Neuronal stem cell (in vitro differentiated cells): Measurements from ENCODE around the gene GJB4.
A peak's percentile ranks its signal among the peaks of the same experiment; 100 is the strongest.

Experiments
- DNase-seq: peaks from one replicate; pipeline ENCODE4 v3.0.0-alpha.2; 2013; ENCODE audit warnings: low spot score
- H2AFZ ChIP-seq: one replicate; pipeline ENCODE4 v1.6.1; 2013; ENCODE audit warnings: mild to moderate bottlenecking, low read length, inconsistent platforms
- H2AK5ac ChIP-seq: 2 replicates; pipeline ENCODE4 v1.6.1; 2013; ENCODE audit warnings: low read depth, mild to moderate bottlenecking, inconsistent platforms, low read length, moderate library complexity, mixed read lengths
- H2BK120ac ChIP-seq: 2 replicates; pipeline ENCODE4 v1.6.1; 2013; ENCODE audit warnings: low read depth, mild to moderate bottlenecking, inconsistent platforms, low read length, moderate library complexity, mixed read lengths
- H2BK12ac ChIP-seq: one replicate; pipeline ENCODE4 v1.6.1; 2013; ENCODE audit warnings: low read length, inconsistent platforms
- H2BK15ac ChIP-seq: 2 replicates; pipeline ENCODE4 v1.6.1; 2013; ENCODE audit warnings: mild to moderate bottlenecking, low read length, inconsistent platforms, mixed read lengths
- H2BK5ac ChIP-seq: one replicate; pipeline ENCODE4 v1.6.1; 2013; ENCODE audit warnings: inconsistent platforms, mild to moderate bottlenecking, low read length, moderate library complexity
- H3K14ac ChIP-seq: one replicate; pipeline ENCODE4 v1.6.1; 2013; ENCODE audit warnings: low read length, inconsistent platforms
- H3K18ac ChIP-seq: 2 replicates; pipeline ENCODE4 v1.6.1; 2013; ENCODE audit warnings: low read length, inconsistent platforms
- H3K23ac ChIP-seq: 2 replicates; pipeline ENCODE4 v1.6.1; 2013; ENCODE audit warnings: low read depth, mild to moderate bottlenecking, mixed read lengths, low read length, inconsistent platforms; ENCODE audit not compliant: poor library complexity
- H3K27ac ChIP-seq: replicated peaks from 3 replicates; pipeline ENCODE4 v1.5.1; 2013; ENCODE audit warnings: low read length, inconsistent platforms
- H3K27me3 ChIP-seq, 3 experiments: 2 replicates each; pipeline ENCODE4 v1.6.1; 2013; ENCODE audit warnings: low read length in 3 of 3, mild to moderate bottlenecking in 2 of 3, inconsistent platforms in 1 of 3, low read depth in 1 of 3, mixed read lengths in 1 of 3, moderate library complexity in 1 of 3; ENCODE audit not compliant: control insufficient read depth in 3 of 3, insufficient read depth in 3 of 3
- H3K36me3 ChIP-seq, 2 donors: replicated peaks in 1 of 2; 2 replicates each; pipeline ENCODE4 v1.6.1; 2013; ENCODE audit warnings: low read length in 2 of 2; ENCODE audit not compliant: control insufficient read depth in 2 of 2, insufficient read depth in 2 of 2
- H3K4ac ChIP-seq: 2 replicates; pipeline ENCODE4 v1.6.1; 2013; ENCODE audit warnings: inconsistent platforms, mild to moderate bottlenecking, low read length, moderate library complexity
- H3K4me1 ChIP-seq, 2 donors: 1 replicate in 1 of 2; 2 replicates in 1 of 2; pipeline ENCODE4 v1.6.1; 2013; ENCODE audit warnings: low read length in 2 of 2, low read depth in 1 of 2; ENCODE audit not compliant: control insufficient read depth in 2 of 2, insufficient read depth in 1 of 2
- H3K4me2 ChIP-seq: one replicate; pipeline ENCODE4 v1.6.1; 2013; ENCODE audit warnings: mild to moderate bottlenecking, low read length, inconsistent platforms; ENCODE audit not compliant: insufficient read depth, poor library complexity, severe bottlenecking
- H3K4me3 ChIP-seq, 2 donors: 2 replicates each; pipeline ENCODE4 v1.5.1; 2013; ENCODE audit warnings: low read length in 2 of 2, mild to moderate bottlenecking in 2 of 2, inconsistent platforms in 1 of 2, moderate library complexity in 1 of 2
- H3K79me1 ChIP-seq: one replicate; pipeline ENCODE4 v1.6.1; 2013; ENCODE audit warnings: low read depth, mild to moderate bottlenecking, inconsistent platforms, low read length, moderate library complexity
- H3K9ac ChIP-seq: one replicate; pipeline ENCODE4 v1.6.1; 2013; ENCODE audit warnings: mild to moderate bottlenecking, low read depth, low read length, inconsistent platforms; ENCODE audit not compliant: poor library complexity
- H3K9me3 ChIP-seq, 2 donors: replicated peaks in 1 of 2; 2 replicates each; pipeline versions ENCODE3 to v1.6.1; 2013; ENCODE audit warnings: low read length in 2 of 2, mild to moderate bottlenecking in 2 of 2, inconsistent platforms in 1 of 2, low read depth in 1 of 2, mixed read lengths in 1 of 2, moderate library complexity in 1 of 2; ENCODE audit not compliant: control insufficient read depth in 2 of 2, insufficient read depth in 1 of 2
- H4K8ac ChIP-seq: one replicate; pipeline ENCODE4 v1.6.1; 2013; ENCODE audit warnings: low read depth, mild to moderate bottlenecking, inconsistent platforms, low read length, moderate library complexity
- H4K91ac ChIP-seq: one replicate; pipeline ENCODE4 v1.6.1; 2013; ENCODE audit warnings: low read length, low read depth, mild to moderate bottlenecking, inconsistent platforms; ENCODE audit not compliant: poor library complexity
- WGBS, 2 donors: extraction: QIAGEN DNeasy Blood & Tissue Kit; methylation state at CpG; one replicate each; pipeline ENCODE4 v1.1.7; 2013; ENCODE audit warnings: missing lambda C conversion rate in 2 of 2, mixed read lengths in 1 of 2; ENCODE audit not compliant: insufficient read length in 2 of 2, insufficient replicate concordance in 1 of 2; ENCODE audit errors: extremely low coverage in 2 of 2; 5-methylcytosine and 5-hydroxymethylcytosine counted together

The GJB4 gene

GRCh38 chr1:34762474-34763141 is 3.1 kb downstream of the GJB4 start:
- Histone ChIP-seq H3K4ac (no peak overlapping the region), H4K8ac (no peak overlapping the region), H3K79me1 (no peaks in the 10 kb centered on the region), H2BK120ac (no peak overlapping the region), H2BK12ac (no peak overlapping the region), H2BK15ac (no peak overlapping the region), H3K9me3 (no peaks in the 10 kb centered on the region), H3K4me3 (no peak overlapping the region), H3K36me3 (no peaks in the 10 kb centered on the region), H2BK5ac (no peak overlapping the region), H2AK5ac (no peak overlapping the region), H2AFZ (no peak overlapping the region), H3K4me2 (no peak overlapping the region), H3K18ac (peak overlapping the region; percentile 2), H4K91ac (no peak overlapping the region), H3K9ac (no peak overlapping the region), H3K23ac (no peak overlapping the region), H3K27ac (no peak overlapping the region), H3K4me1 (peaks cover 0 to 2% of the 10 kb centered on the region in 2 donors), H3K27me3 (peaks cover 0 to 13% (median 0%) of the 10 kb centered on the region in 3 experiments), H3K14ac (peak overlapping the region; percentile 76)
- WGBS, 2 donors: no CpG with 5 or more reads among the region's 7 CpGs
- no peak for DNase-seq

GRCh38 chr1:34763142-34763781 is 3.7 kb downstream of the GJB4 start:
- Histone ChIP-seq H3K18ac (no peak overlapping the region), H2BK12ac (no peak overlapping the region), H2BK15ac (no peak overlapping the region), H3K27me3 (peaks cover 0 to 15% (median 0%) of the 10 kb centered on the region in 3 experiments), H3K4me3 (peak overlapping the region in 1 of 2 donors; percentile 9), H3K14ac (peak overlapping the region; percentile 76), H2BK5ac (no peak overlapping the region), H3K9ac (no peak overlapping the region), H4K8ac (no peak overlapping the region), H2AFZ (no peak overlapping the region), H4K91ac (no peak overlapping the region), H3K27ac (no peak overlapping the region), H3K23ac (no peak overlapping the region), H2BK120ac (no peak overlapping the region), H3K4me2 (no peak overlapping the region), H3K9me3 (no peaks in the 10 kb centered on the region), H3K36me3 (no peaks in the 10 kb centered on the region), H3K4me1 (peaks cover 0 to 2% of the 10 kb centered on the region in 2 donors), H3K4ac (no peak overlapping the region), H3K79me1 (no peaks in the 10 kb centered on the region), H2AK5ac (no peak overlapping the region)
- DNase-seq: no peak
- WGBS, 2 donors: no CpG with 5 or more reads among the region's 8 CpGs

- H2BK12ac ChIP-seq: no peak overlapping the region
- no peak overlapping the region for H2BK15ac ChIP-seq
- no peak overlapping the region for H2AFZ ChIP-seq
- H3K9ac ChIP-seq: no peak overlapping the region
- no peak overlapping the region for H3K4ac ChIP-seq
- no peak overlapping the region for H2AK5ac ChIP-seq
- no peak overlapping the region for H3K4me2 ChIP-seq
- H4K91ac ChIP-seq: no peak overlapping the region
- H3K14ac ChIP-seq: no peak overlapping the region
- no peaks in the 10 kb centered on the region for H3K4me1 ChIP-seq
- no peak overlapping the region for H4K8ac ChIP-seq
- H3K9me3 ChIP-seq: no peaks in the 10 kb centered on the region
- no peaks in the 10 kb centered on the region for H3K79me1 ChIP-seq
- H3K23ac ChIP-seq: no peak overlapping the region
- no peaks in the 10 kb centered on the region for H3K36me3 ChIP-seq
- no peak overlapping the region for H3K4me3 ChIP-seq
- no peak overlapping the region for H2BK5ac ChIP-seq
- no peak overlapping the region for H3K27ac ChIP-seq
- no peak overlapping the region for H3K18ac ChIP-seq
- H3K27me3 ChIP-seq: peaks cover 0 to 13% (median 2%) of the 10 kb centered on the region in 3 experiments
- no CpG with 5 or more reads among the region's 3 CpGs for WGBS, 2 donors
- no peak overlapping the region for H2BK120ac ChIP-seq
- DNase-seq: no peak
These were observed 9.3 kb downstream of the GJB4 start for GRCh38 chr1:34768856-34769255.

- Histone ChIP-seq H3K4me3 (no peak overlapping the region), H3K36me3 (no peaks in the 10 kb centered on the region), H2AFZ (no peak overlapping the region), H3K9me3 (no peaks in the 10 kb centered on the region), H3K18ac (no peak overlapping the region), H3K4ac (no peak overlapping the region), H4K91ac (no peak overlapping the region), H2BK15ac (no peak overlapping the region), H3K27ac (no peak overlapping the region), H3K4me2 (no peak overlapping the region), H3K27me3 (peaks cover 0 to 26% (median 2%) of the 10 kb centered on the region in 3 experiments), H2BK12ac (no peak overlapping the region), H3K79me1 (no peaks in the 10 kb centered on the region), H3K4me1 (no peaks in the 10 kb centered on the region), H3K14ac (no peak overlapping the region), H3K23ac (no peak overlapping the region), H4K8ac (no peak overlapping the region), H2AK5ac (no peak overlapping the region), H2BK5ac (no peak overlapping the region), H2BK120ac (no peak overlapping the region), H3K9ac (no peak overlapping the region)
- no CpG with 5 or more reads among the region's 5 CpGs for WGBS, 2 donors
- DNase-seq: no peak
These were observed 11.5 kb downstream of the GJB4 start for GRCh38 chr1:34770891-34771504.
